Measurements from ENCODE around the gene ZCCHC9. TPM values are rescaled to one million over a fixed set of nuclear protein-coding genes. Genes with fewer than 3 reads are reported as not detected.

ZCCHC9 gene
- total RNA-seq, 1 experiment from 2014 or later = 32.2 TPM

GRCh38 chr5:81316571-81316970 lies 15.2 kb downstream of the ZCCHC9 start:
- Histone ChIP-seq H2BK20ac (ENCODE audit: low read depth, low read length, poor library complexity, severe bottlenecking) (no peak overlapping the region), H3K79me2 (ENCODE audit: insufficient read depth, low read length) (no peaks in the 10 kb centered on the region), H3K23ac (ENCODE audit: insufficient read length, low read depth, low read length) (no peak overlapping the region), H2AK5ac (ENCODE audit: insufficient read length, low read length) (no peak overlapping the region), H2BK5ac (ENCODE audit: insufficient read length, low read length) (no peak overlapping the region), H3K4ac (ENCODE audit: low read depth, low read length) (no peak overlapping the region), H3K9ac (ENCODE audit: extremely low read depth, insufficient read length, low read length) (no peak overlapping the region), H2AFZ (ENCODE audit: low read length) (no peak overlapping the region), H3K23me2 (ENCODE audit: insufficient read length, low read depth, low read length, poor library complexity, severe bottlenecking) (no peaks in the 10 kb centered on the region), H3K4me1 (ENCODE audit: insufficient read depth, low read length) (no peaks in the 10 kb centered on the region; the same call in 1 of the 2 replicates), H4K8ac (replicated peaks; ENCODE audit: insufficient read length, low read depth, low read length) (no peak overlapping the region), H3K56ac (ENCODE audit: insufficient read length, low read depth, low read length) (no peak overlapping the region), H3K4me2 (ENCODE audit: insufficient read depth, insufficient read length, low read length) (no peak overlapping the region), H3K9me3 (ENCODE audit: control insufficient read depth, low read depth, low read length) (no peaks in the 10 kb centered on the region), H4K5ac (ENCODE audit: insufficient read length, low read depth, low read length) (no peak overlapping the region), H3K27ac (ENCODE audit: insufficient read length, low read depth, low read length) (no peak overlapping the region), H3K14ac (ENCODE audit: insufficient read depth, low read length) (no peak overlapping the region), H3T11ph (ENCODE audit: low read length) (no peak overlapping the region), H4K20me1 (ENCODE audit: control insufficient read depth, insufficient read depth, insufficient read length) (no peaks in the 10 kb centered on the region), H3K18ac (ENCODE audit: insufficient read length, low read depth, low read length) (no peak overlapping the region), H3K27me3 (ENCODE audit: insufficient read depth, low read length) (no peaks in the 10 kb centered on the region), H2BK12ac (ENCODE audit: insufficient read length, low read depth, low read length) (no peak overlapping the region), H3K79me1 (ENCODE audit: insufficient read depth, low read depth, low read length, poor library complexity, severe bottlenecking) (no peaks in the 10 kb centered on the region), H2BK120ac (ENCODE audit: low read depth, low read length, poor library complexity, severe bottlenecking) (no peak overlapping the region), H4K91ac (ENCODE audit: insufficient read length, low read depth, low read length) (no peak overlapping the region), H2BK15ac (ENCODE audit: low read depth, low read length) (no peak overlapping the region)
- WGBS (ENCODE audit: extremely low coverage, insufficient read length, low lambda C conversion rate) = no CpG with 5 or more reads among the region's 2 CpGs
- Mint-ChIP-seq H3K4me3 (no peak overlapping the region), H3K9me3 (no peaks in the 10 kb centered on the region), H3K27ac (no peak overlapping the region), H3K4me1 (peaks cover 7 to 19% of the 10 kb centered on the region in 2 experiments; a peak in 3 of 4 replicates), H3K27me3 (ENCODE audit: low read depth) (no peaks in the 10 kb centered on the region), H3K36me3 (ENCODE audit: insufficient read depth in 1 of 3, low read depth in 3 of 3) (peaks cover 0 to 17% (median 7%) of the 10 kb centered on the region in 3 experiments; a peak in 5 of 7 replicates)
- DNase-seq = no peak
- no peak for TF ChIP-seq CTCF (conservative IDR thresholded peaks at IDR 0.05)

All from H9 (cell line).